Activated naive CD4-positive, alpha-beta T cell treated with anti-CD3 and anti-CD28 coated beads for 36 hours (primary cell): Measurements from ENCODE around the gene HADH. TPM values are rescaled to one million over a fixed set of nuclear protein-coding genes. Genes with fewer than 3 reads are reported as not detected.
A peak's percentile ranks its signal among the peaks of the same experiment; 100 is the strongest.
"Not testable (repeated sequence)": the region's sequence is repeated elsewhere in the genome, so short reads cannot be mapped to it uniquely, and the experiment has no call there.

Source experiments
- CTCF ChIA-PET: fragments of 350-600 bp; sonication (Branson Sonifier 250); formaldehyde crosslinking; loops from one replicate; lab custom pipeline; 2021; ENCODE audit warnings: antibody characterized with exemption; lab: Charles Lee
- DNase-seq: peaks from one replicate; pipeline ENCODE4 v3.0.0-alpha.2; 2020
- H3K27ac Mint-ChIP-seq: one replicate; pipeline ENCODE4 v1.8.0; 2021; ENCODE audit warnings: mild to moderate bottlenecking, mixed read lengths
- H3K27me3 Mint-ChIP-seq: one replicate; pipeline ENCODE4 v1.8.0; 2021; ENCODE audit warnings: low read depth, mixed read lengths
- H3K36me3 Mint-ChIP-seq: one replicate; pipeline ENCODE4 v1.8.0; 2021; ENCODE audit warnings: low read depth, mixed read lengths
- H3K4me1 Mint-ChIP-seq: one replicate; pipeline ENCODE4 v1.8.0; 2021; ENCODE audit warnings: low read depth, mixed read lengths
- H3K4me3 Mint-ChIP-seq: one replicate; pipeline ENCODE4 v1.8.0; 2021; ENCODE audit warnings: mild to moderate bottlenecking, moderate library complexity, mixed read lengths
- H3K9me3 Mint-ChIP-seq: one replicate; pipeline ENCODE4 v1.8.0; 2021; ENCODE audit warnings: mixed read lengths
- intact Hi-C: fragments of 100-400 bp; cut with micrococcal nuclease; formaldehyde crosslinking; loops from one replicate; pipeline ENCODE4 v1.15.1; 2023
- total RNA-seq, 2 experiments: library from RNA; stranded (reverse); gene quantifications; one replicate each; pipeline ENCODE4 v1.2.3, GENCODE V29; 2021

The HADH gene
- total RNA-seq, 2 experiments from 2014 or later = 56.1 to 57.6 TPM

- H3K27ac Mint-ChIP-seq = no peak overlapping the region
- no peak for DNase-seq
- H3K9me3 Mint-ChIP-seq = no peaks in the 10 kb centered on the region
- peaks cover 62% of the 10 kb centered on the region for H3K4me1 Mint-ChIP-seq
- H3K27me3 Mint-ChIP-seq = no peaks in the 10 kb centered on the region
- intact Hi-C loops = no loop called here
- CTCF ChIA-PET = interaction anchor here (1.0 to 1.6 kb wide), 2 partner anchors 19 to 593 kb away, joined by 3 to 7 read pairs; no protein-coding TSS in a partner anchor
- no peak overlapping the region for H3K4me3 Mint-ChIP-seq
- H3K36me3 Mint-ChIP-seq = peaks cover 44% of the 10 kb centered on the region
These were observed 10.3 kb downstream of the HADH start for GRCh38 chr4:107999932-108000539.

GRCh38 chr4:108001540-108002135 lies 11.9 kb downstream of the HADH start:
- Mint-ChIP-seq H3K4me1 (peaks cover 63% of the 10 kb centered on the region), H3K36me3 (peaks cover 33% of the 10 kb centered on the region), H3K9me3 (no peaks in the 10 kb centered on the region), H3K4me3 (no peak overlapping the region), H3K27ac (no peak overlapping the region), H3K27me3 (no peaks in the 10 kb centered on the region)
- CTCF ChIA-PET = interaction anchor here (1.0 to 2.6 kb wide), 2 partner anchors 17 to 492 kb away, joined by 3 to 10 read pairs; no protein-coding TSS in a partner anchor
- DNase-seq = no peak
- intact Hi-C loops = no loop called here

GRCh38 chr4:108003982-108004515 lies 14.4 kb downstream of the HADH start:
- DNase-seq = peak; percentile 36
- no peaks in the 10 kb centered on the region for H3K9me3 Mint-ChIP-seq
- no peak overlapping the region for H3K27ac Mint-ChIP-seq
- intact Hi-C loops = loop anchor here (2.0 kb wide), 1 partner anchor 13 kb away; no protein-coding TSS in a partner anchor
- H3K4me3 Mint-ChIP-seq = no peak overlapping the region
- no peaks in the 10 kb centered on the region for H3K27me3 Mint-ChIP-seq
- peaks cover 52% of the 10 kb centered on the region for H3K4me1 Mint-ChIP-seq
- peaks cover 15% of the 10 kb centered on the region for H3K36me3 Mint-ChIP-seq
- CTCF ChIA-PET = interaction anchor here (0.7 to 1.5 kb wide), 3 partner anchors 9 to 26 kb away, joined by 3 to 4 read pairs (median 3); no protein-coding TSS in a partner anchor

- no peaks in the 10 kb centered on the region for H3K9me3 Mint-ChIP-seq
- CTCF ChIA-PET = interaction anchor here (1.3 to 1.5 kb wide), 2 partner anchors 9 kb away, joined by 3 to 4 read pairs; no protein-coding TSS in a partner anchor
- H3K4me1 Mint-ChIP-seq = peaks cover 51% of the 10 kb centered on the region
- intact Hi-C loops = loop anchor here (2.0 kb wide), 1 partner anchor 14 kb away; no protein-coding TSS in a partner anchor
- H3K36me3 Mint-ChIP-seq = peaks cover 15% of the 10 kb centered on the region
- no peak overlapping the region for H3K4me3 Mint-ChIP-seq
- H3K27me3 Mint-ChIP-seq = no peaks in the 10 kb centered on the region
- DNase-seq = no peak
- H3K27ac Mint-ChIP-seq = no peak overlapping the region
These were observed 15.0 kb downstream of the HADH start for GRCh38 chr4:108004646-108005045.

- Mint-ChIP-seq H3K9me3 (no peaks in the 10 kb centered on the region), H3K36me3 (peaks cover 13% of the 10 kb centered on the region), H3K4me3 (no peak overlapping the region), H3K27me3 (no peaks in the 10 kb centered on the region), H3K4me1 (peaks cover 41% of the 10 kb centered on the region), H3K27ac (no peak overlapping the region)
- intact Hi-C loops = loop anchor here (2.0 kb wide), 1 partner anchor 15 kb away; no protein-coding TSS in a partner anchor
- CTCF ChIA-PET = interaction anchor here (0.5 to 1.6 kb wide), 3 partner anchors 8 to 12 kb away, joined by 3 to 6 read pairs (median 4); no protein-coding TSS in a partner anchor
- DNase-seq = no peak
These were observed 16.1 kb downstream of the HADH start for GRCh38 chr4:108005807-108006206.

- Mint-ChIP-seq H3K36me3 (peaks cover 12% of the 10 kb centered on the region), H3K27me3 (no peaks in the 10 kb centered on the region), H3K27ac (no peak overlapping the region), H3K4me3 (no peak overlapping the region), H3K4me1 (peaks cover 37% of the 10 kb centered on the region), H3K9me3 (no peaks in the 10 kb centered on the region)
- DNase-seq = no peak
- CTCF ChIA-PET = interaction anchor here (0.5 to 1.6 kb wide), 2 partner anchors 8 to 12 kb away, joined by 3 to 6 read pairs; no protein-coding TSS in a partner anchor
- intact Hi-C loops = no loop called here
These were observed 16.7 kb downstream of the HADH start for GRCh38 chr4:108006361-108006760.

GRCh38 chr4:108007984-108008383 lies 18.3 kb downstream of the HADH start:
- CTCF ChIA-PET = no interaction called here
- Mint-ChIP-seq H3K4me1 (peaks cover 31% of the 10 kb centered on the region), H3K9me3 (no peaks in the 10 kb centered on the region), H3K27me3 (no peaks in the 10 kb centered on the region), H3K36me3 (peaks cover 20% of the 10 kb centered on the region), H3K4me3 (no peak overlapping the region), H3K27ac (no peak overlapping the region)
- no peak for DNase-seq
- intact Hi-C loops = no loop called here

- Mint-ChIP-seq H3K9me3 (no peaks in the 10 kb centered on the region), H3K4me3 (no peak overlapping the region), H3K36me3 (peaks cover 20% of the 10 kb centered on the region), H3K27ac (no peak overlapping the region), H3K27me3 (no peaks in the 10 kb centered on the region), H3K4me1 (peaks cover 24% of the 10 kb centered on the region)
- DNase-seq = no peak
- intact Hi-C loops = no loop called here
- CTCF ChIA-PET = interaction anchor here (1.5 kb wide), 1 partner anchor 11 kb away, joined by 8 read pairs; no protein-coding TSS in a partner anchor
These were observed 19.0 kb downstream of the HADH start for GRCh38 chr4:108008721-108009120.

GRCh38 chr4:108010167-108010566 lies 20.5 kb downstream of the HADH start:
- no peak overlapping the region for H3K27ac Mint-ChIP-seq
- peaks cover 14% of the 10 kb centered on the region for H3K4me1 Mint-ChIP-seq
- CTCF ChIA-PET = interaction anchor here (1.5 kb wide), 1 partner anchor 9 kb away, joined by 8 read pairs; no protein-coding TSS in a partner anchor
- intact Hi-C loops = loop anchor here (10.0 kb wide), 1 partner anchor 1285 kb away; no protein-coding TSS in a partner anchor
- H3K27me3 Mint-ChIP-seq = no peaks in the 10 kb centered on the region
- DNase-seq = no peak
- no peak overlapping the region for H3K4me3 Mint-ChIP-seq
- no peaks in the 10 kb centered on the region for H3K9me3 Mint-ChIP-seq
- peaks cover 23% of the 10 kb centered on the region for H3K36me3 Mint-ChIP-seq

GRCh38 chr4:108012382-108012781 lies 22.7 kb downstream of the HADH start:
- DNase-seq, H3K4me1 Mint-ChIP-seq, H3K27me3 Mint-ChIP-seq, H3K9me3 Mint-ChIP-seq, H3K4me3 Mint-ChIP-seq, H3K27ac Mint-ChIP-seq: not testable (repeated sequence)
- CTCF ChIA-PET = interaction anchor here (3.1 kb wide), 1 partner anchor 560 kb away, joined by 21 read pairs; no protein-coding TSS in a partner anchor
- H3K36me3 Mint-ChIP-seq = peaks cover 27% of the 10 kb centered on the region
- intact Hi-C loops = loop anchor here (10.0 kb wide), 1 partner anchor 1282 kb away; no protein-coding TSS in a partner anchor

- Mint-ChIP-seq H3K4me3 (no peak overlapping the region), H3K4me1 (peaks cover 4% of the 10 kb centered on the region), H3K36me3 (peaks cover 27% of the 10 kb centered on the region), H3K27ac (no peak overlapping the region), H3K9me3 (no peaks in the 10 kb centered on the region), H3K27me3 (no peaks in the 10 kb centered on the region)
- intact Hi-C loops = loop anchor here (10.0 kb wide), 1 partner anchor 1281 kb away; no protein-coding TSS in a partner anchor
- no peak for DNase-seq
- CTCF ChIA-PET = interaction anchor here (0.6 to 3.1 kb wide), 8 partner anchors 9 to 576 kb away, joined by 3 to 21 read pairs (median 4); no protein-coding TSS in a partner anchor
These were observed 23.6 kb downstream of the HADH start for GRCh38 chr4:108013327-108013726.

GRCh38 chr4:108013955-108014354 lies 24.3 kb downstream of the HADH start:
- H3K36me3 Mint-ChIP-seq = peaks cover 29% of the 10 kb centered on the region

More at GRCh38 chr4:108013955-108014354, 24.3 kb downstream of the HADH start:
- Mint-ChIP-seq H3K9me3 (no peaks in the 10 kb centered on the region), H3K27ac (no peak overlapping the region), H3K27me3 (no peaks in the 10 kb centered on the region), H3K4me3 (no peak overlapping the region), H3K4me1 (peaks cover 4% of the 10 kb centered on the region)
- no peak for DNase-seq
- intact Hi-C loops = loop anchor here (10.0 kb wide), 1 partner anchor 1281 kb away; no protein-coding TSS in a partner anchor
- CTCF ChIA-PET = interaction anchor here (0.7 to 3.1 kb wide), 10 partner anchors 8 to 594 kb away, joined by 3 to 21 read pairs (median 3); no protein-coding TSS in a partner anchor
